ENCODE data around the gene CLTB. TPM values are rescaled to one million over a fixed set of nuclear protein-coding genes. Genes with fewer than 3 reads are reported as not detected.

CLTB gene
- total RNA-seq, 1 donor from 2014 or later = 47.9 TPM

- H3K27me3 Mint-ChIP-seq (ENCODE audit: low read depth) = no peaks in the 10 kb centered on the region
- peak overlapping the region; percentile 92 for H3K4me3 Mint-ChIP-seq (ENCODE audit: low read depth)
- H3K9me3 Mint-ChIP-seq = no peaks in the 10 kb centered on the region
- intact Hi-C loops (cut with micrococcal nuclease) = loop anchor here (1.0 to 5.0 kb wide), 3 partner anchors 27 to 176 kb away; partner anchors contain the start of genes HIGD2A, NOP16 and RNF44
- H3K27ac Mint-ChIP-seq = peak overlapping the region; percentile 85
- peak; percentile 19 for DNase-seq (ENCODE audit: low spot score)
- H3K4me1 Mint-ChIP-seq (ENCODE audit: low read depth) = peaks cover 22% of the 10 kb centered on the region
- peaks cover 25% of the 10 kb centered on the region for H3K36me3 Mint-ChIP-seq (ENCODE audit: low read depth)
Observed at GRCh38 chr5:176360894-176361436, 55.4 kb downstream of the CLTB start.

- peak overlapping the region; percentile 21 for H3K27ac Mint-ChIP-seq
- H3K36me3 Mint-ChIP-seq (ENCODE audit: low read depth) = peaks cover 30% of the 10 kb centered on the region
- no peaks in the 10 kb centered on the region for H3K27me3 Mint-ChIP-seq (ENCODE audit: low read depth)
- H3K4me1 Mint-ChIP-seq (ENCODE audit: low read depth) = peaks cover 26% of the 10 kb centered on the region
- peak overlapping the region; percentile 78 for H3K4me3 Mint-ChIP-seq (ENCODE audit: low read depth)
- H3K9me3 Mint-ChIP-seq = no peaks in the 10 kb centered on the region
- no peak for DNase-seq (ENCODE audit: low spot score)
- intact Hi-C loops (cut with micrococcal nuclease) = loop anchor here (2.0 to 5.0 kb wide), 2 partner anchors 125 to 178 kb away; partner anchors contain the start of gene RNF44
Observed at GRCh38 chr5:176359658-176360057, 56.7 kb downstream of the CLTB start.

GRCh38 chr5:176356179-176356566 lies 60.2 kb downstream of the CLTB start:
- Mint-ChIP-seq H3K9me3 (no peaks in the 10 kb centered on the region), H3K4me3 (ENCODE audit: low read depth) (no peak overlapping the region), H3K4me1 (ENCODE audit: low read depth) (peaks cover 18% of the 10 kb centered on the region), H3K27me3 (ENCODE audit: low read depth) (no peaks in the 10 kb centered on the region), H3K27ac (no peak overlapping the region), H3K36me3 (ENCODE audit: low read depth) (peaks cover 61% of the 10 kb centered on the region)
- no peak for DNase-seq (ENCODE audit: low spot score)
- intact Hi-C loops (cut with micrococcal nuclease) = no loop called here

- DNase-seq (ENCODE audit: low spot score) = no peak
- H3K4me3 Mint-ChIP-seq (ENCODE audit: low read depth) = no peak overlapping the region
- intact Hi-C loops (cut with micrococcal nuclease) = no loop called here
- H3K27ac Mint-ChIP-seq = no peak overlapping the region
- H3K4me1 Mint-ChIP-seq (ENCODE audit: low read depth) = peaks cover 18% of the 10 kb centered on the region
- H3K27me3 Mint-ChIP-seq (ENCODE audit: low read depth) = no peaks in the 10 kb centered on the region
- H3K36me3 Mint-ChIP-seq (ENCODE audit: low read depth) = peaks cover 65% of the 10 kb centered on the region
- H3K9me3 Mint-ChIP-seq = no peaks in the 10 kb centered on the region
Observed at GRCh38 chr5:176355400-176356178, 60.8 kb downstream of the CLTB start.

GRCh38 chr5:176353533-176353932 lies 62.8 kb downstream of the CLTB start:
- intact Hi-C loops (cut with micrococcal nuclease) = no loop called here
- no peaks in the 10 kb centered on the region for H3K9me3 Mint-ChIP-seq
- no peak overlapping the region for H3K27ac Mint-ChIP-seq
- H3K4me3 Mint-ChIP-seq (ENCODE audit: low read depth) = no peak overlapping the region
- DNase-seq (ENCODE audit: low spot score) = no peak
- H3K27me3 Mint-ChIP-seq (ENCODE audit: low read depth) = no peaks in the 10 kb centered on the region
- H3K36me3 Mint-ChIP-seq (ENCODE audit: low read depth) = peaks cover 78% of the 10 kb centered on the region
- H3K4me1 Mint-ChIP-seq (ENCODE audit: low read depth) = peaks cover 13% of the 10 kb centered on the region

GRCh38 chr5:176352116-176352878 lies 64.0 kb downstream of the CLTB start:
- intact Hi-C loops (cut with micrococcal nuclease) = no loop called here
- H3K4me3 Mint-ChIP-seq (ENCODE audit: low read depth) = no peak overlapping the region
- no peaks in the 10 kb centered on the region for H3K27me3 Mint-ChIP-seq (ENCODE audit: low read depth)
- no peaks in the 10 kb centered on the region for H3K9me3 Mint-ChIP-seq
- H3K36me3 Mint-ChIP-seq (ENCODE audit: low read depth) = peaks cover 80% of the 10 kb centered on the region
- H3K4me1 Mint-ChIP-seq (ENCODE audit: low read depth) = peaks cover 7% of the 10 kb centered on the region
- H3K27ac Mint-ChIP-seq = no peak overlapping the region
- no peak for DNase-seq (ENCODE audit: low spot score)

- H3K9me3 Mint-ChIP-seq = no peaks in the 10 kb centered on the region
- intact Hi-C loops (cut with micrococcal nuclease) = no loop called here
- H3K4me3 Mint-ChIP-seq (ENCODE audit: low read depth) = no peak overlapping the region
- no peaks in the 10 kb centered on the region for H3K27me3 Mint-ChIP-seq (ENCODE audit: low read depth)
- peaks cover 84% of the 10 kb centered on the region for H3K36me3 Mint-ChIP-seq (ENCODE audit: low read depth)
- no peak overlapping the region for H3K27ac Mint-ChIP-seq
- no peak for DNase-seq (ENCODE audit: low spot score)
- peaks cover 5% of the 10 kb centered on the region for H3K4me1 Mint-ChIP-seq (ENCODE audit: low read depth)
Observed at GRCh38 chr5:176350416-176350815, 65.9 kb downstream of the CLTB start.

GRCh38 chr5:176342766-176343458 lies 73.4 kb downstream of the CLTB start:
- no peak overlapping the region for H3K27ac Mint-ChIP-seq
- no peak for DNase-seq (ENCODE audit: low spot score)
- H3K4me1 Mint-ChIP-seq (ENCODE audit: low read depth) = no peaks in the 10 kb centered on the region
- peaks cover 52% of the 10 kb centered on the region for H3K36me3 Mint-ChIP-seq (ENCODE audit: low read depth)
- H3K27me3 Mint-ChIP-seq (ENCODE audit: low read depth) = no peaks in the 10 kb centered on the region
- no peak overlapping the region for H3K4me3 Mint-ChIP-seq (ENCODE audit: low read depth)
- intact Hi-C loops (cut with micrococcal nuclease) = no loop called here
- no peaks in the 10 kb centered on the region for H3K9me3 Mint-ChIP-seq

Other genes starting within 250 kb of the CLTB start
- 32.1 and 33.3 TPM in 2 replicates for gene SIMC1, start 178.1 kb downstream of the CLTB start, total RNA-seq
- gene KIAA1191, start 54.8 kb downstream of the CLTB start, total RNA-seq = 55.5 and 61.3 TPM in 2 replicates
- gene ARL10, start 51.1 kb downstream of the CLTB start, total RNA-seq = 22.3 TPM in 2 replicates
- 79.6 and 84.0 TPM in 2 replicates for gene NOP16, start 27.9 kb downstream of the CLTB start, total RNA-seq
- 102 and 105 TPM in 2 replicates for gene HIGD2A, start 27.8 kb downstream of the CLTB start, total RNA-seq
- 39.4 and 44.1 TPM in 2 replicates for gene FAF2, start 31.8 kb upstream of the CLTB start, total RNA-seq
- gene RNF44, start 120.9 kb upstream of the CLTB start, total RNA-seq = 64.7 and 70.3 TPM in 2 replicates
- gene CDHR2, start 132.8 kb upstream of the CLTB start, total RNA-seq = 0.30 and 0.64 TPM in 2 replicates
- 3.0 and 3.6 TPM in 2 replicates for gene GPRIN1, start 193.6 kb upstream of the CLTB start, total RNA-seq
- gene SNCB, start 214.0 kb upstream of the CLTB start, total RNA-seq = not detected in 2 replicates
- not detected in 2 replicates for gene EIF4E1B, start 214.1 kb upstream of the CLTB start, total RNA-seq
- gene TSPAN17, start 230.9 kb upstream of the CLTB start, total RNA-seq = 32.7 and 33.9 TPM in 2 replicates

Data from activated T-helper 2 cell treated with anti-CD3 and anti-CD28 coated beads, Interferon-gamma antibody, Interleukin-2, Interleukin-4, amounts not matched to agents 10 μg/mL and 5 μg/mL and 100 μg/mL, durations not matched to agents 14 hours and 24 hours and 36 hours (primary cell).